ENCODE results near the gene SDF4. TPM values are rescaled to one million over a fixed set of nuclear protein-coding genes. Genes with fewer than 3 reads are reported as not detected.

SDF4 gene, protein sequence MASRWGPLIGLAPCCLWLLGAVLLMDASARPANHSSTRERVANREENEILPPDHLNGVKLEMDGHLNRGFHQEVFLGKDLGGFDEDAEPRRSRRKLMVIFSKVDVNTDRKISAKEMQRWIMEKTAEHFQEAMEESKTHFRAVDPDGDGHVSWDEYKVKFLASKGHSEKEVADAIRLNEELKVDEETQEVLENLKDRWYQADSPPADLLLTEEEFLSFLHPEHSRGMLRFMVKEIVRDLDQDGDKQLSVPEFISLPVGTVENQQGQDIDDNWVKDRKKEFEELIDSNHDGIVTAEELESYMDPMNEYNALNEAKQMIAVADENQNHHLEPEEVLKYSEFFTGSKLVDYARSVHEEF
- total RNA-seq (2022; extraction: Qiagen RNA extraction): 113 to 131 TPM (median 122 TPM) in 5 replicates

DNA sequence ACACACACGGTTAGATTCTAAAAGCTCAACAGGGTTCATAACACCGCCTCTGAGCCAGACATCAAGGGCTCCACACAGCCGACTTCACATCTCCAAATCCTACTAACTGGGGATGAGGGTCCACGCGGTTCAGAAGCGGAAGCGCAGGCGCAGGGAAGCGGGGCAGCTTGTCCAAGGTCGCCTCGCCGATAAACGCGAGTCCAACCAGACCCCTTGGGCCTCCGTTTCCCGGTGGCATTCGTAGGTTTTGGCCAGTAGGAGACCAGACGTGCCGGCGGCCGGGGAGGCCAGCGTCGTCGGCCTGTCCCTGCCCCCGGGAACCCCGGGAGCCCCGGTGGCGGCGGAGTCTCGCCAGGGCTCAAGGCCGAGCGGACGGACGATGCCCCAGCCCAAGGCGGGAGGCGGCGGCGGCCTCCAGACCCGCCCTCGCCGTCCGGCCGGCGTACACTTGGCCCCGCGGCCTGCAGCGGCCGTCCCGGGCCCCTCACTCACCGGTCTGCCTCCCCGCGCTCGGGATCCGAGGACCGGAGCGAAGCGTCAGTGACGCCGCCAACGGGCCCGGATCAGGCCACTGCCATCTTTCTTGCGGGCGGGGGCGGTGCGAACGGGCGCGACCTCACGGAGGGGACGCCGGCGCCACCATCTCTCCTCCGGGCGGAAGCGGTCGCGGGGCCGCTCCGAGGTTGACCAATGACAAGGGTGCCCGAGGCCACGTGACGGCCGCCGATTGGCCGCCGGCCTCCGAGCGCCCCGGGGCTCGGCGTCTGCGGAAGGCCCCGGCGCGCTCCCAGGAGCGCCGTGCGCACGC, at the start of gene SDF4:
TSS of gene SDF4 (minus strand) at position 602 of the 808 bp plus-strand sequence. CDS start 3,229 bp downstream, outside the sequence.

DNA sequence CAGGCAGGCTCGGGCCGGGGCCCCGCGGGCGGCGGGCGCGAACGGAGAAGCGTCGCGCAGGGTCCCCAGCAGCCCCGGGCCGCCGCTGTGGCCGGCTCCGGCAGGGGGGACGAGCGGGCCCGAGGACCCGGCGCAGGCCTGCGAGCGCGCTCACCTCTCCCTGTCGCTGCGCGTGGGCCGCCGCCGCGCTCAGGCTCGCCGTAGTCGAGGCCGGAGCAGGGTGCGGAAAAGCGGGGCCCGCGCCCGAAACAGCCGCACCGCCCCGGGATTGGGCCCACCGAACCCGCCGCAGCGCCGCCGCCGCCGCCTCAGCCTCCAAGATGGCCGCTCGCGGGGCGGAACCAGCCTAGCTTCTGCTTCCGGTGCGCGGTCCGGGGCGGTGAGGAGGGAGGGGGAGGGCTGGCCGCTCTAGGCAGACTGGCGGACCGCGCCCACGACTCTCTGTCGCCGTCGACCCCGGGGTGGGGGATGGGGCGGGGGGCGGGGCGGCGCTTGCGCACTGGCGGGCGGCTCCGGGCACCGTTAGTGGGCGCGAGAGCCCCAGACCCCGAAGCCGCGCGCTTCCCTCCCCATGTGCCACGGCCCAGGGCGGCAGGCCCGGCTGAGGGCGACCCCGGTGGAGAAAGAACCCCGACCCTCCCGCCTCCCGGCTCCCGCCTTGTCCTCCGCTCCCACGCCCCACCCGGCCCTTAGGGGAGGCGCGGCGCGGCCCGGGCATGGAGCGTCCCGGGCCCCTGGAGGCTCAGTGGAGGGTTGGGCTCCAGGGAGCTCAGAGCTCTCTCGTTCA, 41.9 kb upstream of the SDF4 start, which contains the start of gene UBE2J2:
TSS of gene UBE2J2 (minus strand) at position 343 of the 787 bp plus-strand sequence. CDS start 5,862 bp downstream, outside the sequence.

DNA sequence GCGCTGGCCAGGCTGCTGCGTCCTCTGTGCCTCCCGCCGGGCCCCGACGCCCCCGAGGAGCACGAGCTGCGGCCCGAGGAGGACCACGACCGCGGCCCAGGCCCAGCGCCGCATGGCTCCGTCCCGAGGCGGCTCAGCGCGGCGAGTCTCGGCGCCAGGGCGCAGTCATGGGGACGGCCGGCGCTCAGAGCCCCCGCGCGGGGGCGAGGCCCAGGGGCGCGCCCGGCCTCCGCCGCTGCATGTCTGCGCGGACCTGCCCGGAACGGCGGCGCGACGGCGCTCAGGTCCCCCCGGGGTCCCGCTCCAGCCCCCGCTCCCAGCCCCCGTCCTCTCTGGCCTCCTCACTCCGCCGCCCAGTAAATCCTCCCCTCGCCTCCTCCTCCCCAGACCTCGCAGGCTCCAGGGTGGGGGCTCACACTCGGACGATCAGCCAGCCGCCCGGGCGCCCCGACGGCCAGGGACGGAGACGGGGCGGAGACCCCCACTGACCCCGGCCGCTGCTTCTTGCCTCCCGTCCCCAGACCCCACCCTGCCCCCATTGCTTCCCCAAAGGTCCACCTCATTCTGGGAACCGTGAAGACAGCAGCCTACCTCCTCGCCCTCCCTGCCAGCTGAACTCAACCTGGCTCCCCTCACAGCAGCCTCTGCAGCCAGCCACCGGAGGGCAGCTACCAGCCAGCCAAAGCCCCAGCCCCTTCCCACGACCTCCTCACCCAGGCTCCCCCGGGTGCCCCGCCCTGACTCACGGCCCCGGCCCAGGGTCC, 15.0 kb upstream of the SDF4 start, which contains the start of gene C1QTNF12:
TSS of gene C1QTNF12 (minus strand) at position 146 of the 764 bp plus-strand sequence. CDS start at position 114, 32 bp downstream.

DNA sequence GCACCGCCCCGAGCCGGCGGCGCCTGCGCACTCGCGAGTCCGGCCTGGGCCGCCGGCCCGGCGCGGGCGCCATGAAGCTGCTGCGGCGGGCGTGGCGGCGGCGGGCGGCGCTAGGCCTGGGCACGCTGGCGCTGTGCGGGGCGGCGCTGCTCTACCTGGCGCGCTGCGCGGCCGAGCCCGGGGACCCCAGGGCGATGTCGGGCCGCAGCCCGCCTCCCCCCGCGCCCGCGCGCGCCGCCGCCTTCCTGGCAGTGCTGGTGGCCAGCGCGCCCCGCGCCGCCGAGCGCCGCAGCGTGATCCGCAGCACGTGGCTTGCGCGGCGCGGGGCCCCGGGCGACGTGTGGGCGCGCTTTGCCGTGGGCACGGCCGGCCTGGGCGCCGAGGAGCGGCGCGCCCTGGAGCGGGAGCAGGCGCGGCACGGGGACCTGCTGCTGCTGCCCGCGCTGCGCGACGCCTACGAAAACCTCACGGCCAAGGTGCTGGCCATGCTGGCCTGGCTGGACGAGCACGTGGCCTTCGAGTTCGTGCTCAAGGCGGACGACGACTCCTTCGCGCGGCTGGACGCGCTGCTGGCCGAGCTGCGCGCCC, 501 bp upstream of the SDF4 start, which contains the start of gene B3GALT6:
TSS of gene B3GALT6 (plus strand) at position 30 of the 588 bp plus-strand sequence. CDS start at position 72, 42 bp downstream.

DNA sequence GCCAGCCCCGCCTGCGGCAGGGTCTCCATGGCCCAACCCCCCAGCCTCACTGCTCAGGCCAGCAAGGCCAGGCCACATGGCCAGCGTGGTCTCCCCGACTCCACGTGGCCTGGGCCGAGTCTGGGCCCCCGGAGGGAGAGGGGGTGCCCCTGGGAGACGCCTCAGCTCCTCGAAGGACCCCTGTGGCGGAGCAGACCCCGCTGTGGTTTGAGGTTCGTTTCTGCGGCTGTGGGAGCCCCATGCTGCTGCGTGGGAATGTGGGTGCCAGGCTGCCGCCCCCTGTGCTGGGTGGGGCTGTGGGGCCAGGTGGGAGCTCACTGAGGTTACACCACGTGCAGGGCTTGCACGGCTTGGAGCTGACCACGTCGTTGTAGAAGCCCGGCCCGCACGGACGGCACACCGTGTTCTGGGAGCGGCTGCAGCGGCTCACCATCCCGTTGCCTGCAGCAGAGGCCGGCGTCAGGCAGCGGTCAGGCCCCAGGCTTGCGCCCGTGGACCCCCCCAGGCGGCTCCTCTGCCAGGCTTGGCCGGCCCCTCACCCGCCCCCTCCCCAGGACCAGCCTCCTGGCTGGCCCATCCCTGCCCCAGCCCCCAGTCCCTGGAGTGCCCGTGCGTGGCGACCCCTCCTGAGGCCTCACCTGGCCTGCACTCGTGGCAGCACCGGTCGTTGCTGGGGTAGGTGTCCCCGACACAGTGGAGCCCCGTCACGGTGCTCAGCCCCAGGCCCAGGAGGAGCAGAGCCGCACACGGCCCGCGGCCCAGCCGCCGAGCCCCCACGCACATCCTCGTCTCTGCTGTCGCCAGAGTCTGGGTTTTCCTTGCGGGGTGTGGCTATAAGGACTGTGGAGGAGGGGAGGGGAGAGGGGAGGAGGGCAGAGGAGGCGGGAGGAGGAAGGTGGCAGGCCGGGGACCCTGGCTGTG, 18.2 kb downstream of the SDF4 start, which contains the start of gene TNFRSF4:
TSS of gene TNFRSF4 (minus strand) at position 809 of the 921 bp plus-strand sequence. CDS start at position 783, 26 bp downstream.

DNA sequence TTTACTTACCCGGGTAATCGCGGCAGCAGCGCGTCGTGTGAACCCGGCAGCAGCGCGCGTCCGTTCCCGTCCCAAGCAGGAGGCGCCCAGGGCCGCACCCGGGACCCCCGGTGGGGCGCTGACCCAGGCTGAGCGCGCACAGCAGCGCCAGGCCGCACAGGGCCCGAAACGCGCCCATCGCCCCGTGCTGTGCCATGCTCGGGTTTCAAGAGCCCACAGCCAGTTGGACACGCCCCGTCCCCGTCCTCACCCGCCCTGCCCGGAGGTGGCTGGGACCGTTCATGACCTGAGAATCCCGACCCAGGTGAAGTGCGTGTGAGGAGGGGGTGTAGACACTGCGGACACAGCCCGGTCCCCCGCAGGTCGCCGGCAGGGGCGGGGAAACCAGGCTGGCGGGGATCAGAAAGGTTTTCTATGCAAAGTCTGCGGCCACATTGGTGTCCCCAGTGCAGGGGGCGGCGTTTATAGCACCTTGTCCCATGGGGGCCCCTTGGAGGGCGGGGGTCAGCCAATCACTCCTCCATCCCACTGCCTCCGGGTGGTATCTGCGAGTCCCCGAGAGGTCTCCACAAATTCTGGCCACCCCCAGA, 25.3 kb downstream of the SDF4 start, which contains the start of gene TNFRSF18:
TSS of gene TNFRSF18 (minus strand) at position 217 of the 590 bp plus-strand sequence. CDS start at position 196, 21 bp downstream.

DNA sequence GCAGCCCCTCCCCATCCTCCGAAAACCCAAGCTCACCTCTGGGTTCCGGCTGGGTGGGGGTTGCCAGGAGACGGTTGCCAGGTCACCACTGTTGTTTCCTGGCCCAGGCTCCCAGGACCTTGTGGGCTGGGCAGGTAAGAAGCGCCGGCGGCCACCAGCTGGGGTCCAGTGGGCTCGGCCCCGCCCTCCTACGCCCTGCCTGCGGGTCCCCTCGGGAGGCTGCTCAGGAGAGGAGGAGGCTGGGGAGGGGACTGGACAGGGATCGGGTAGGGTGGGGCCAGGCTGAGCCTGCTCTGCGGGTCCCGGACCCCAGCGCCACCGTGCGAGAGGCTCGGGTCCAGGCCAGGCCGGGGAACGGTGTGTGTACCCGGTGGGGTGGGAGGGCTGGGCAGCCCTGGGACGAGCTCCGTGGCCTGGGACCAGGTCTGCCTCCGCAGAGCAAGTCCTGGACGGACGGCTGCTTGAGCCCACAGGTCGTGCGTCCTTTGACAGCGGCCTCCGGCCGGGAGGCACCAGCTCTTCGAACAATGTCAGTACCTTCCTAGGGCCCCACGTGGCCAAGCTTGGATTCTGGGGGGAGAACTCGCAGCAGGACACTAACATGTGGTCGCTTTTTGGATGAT, 57.9 kb downstream of the SDF4 start, which contains the start of gene TTLL10:
TSS of gene TTLL10 (plus strand) at position 88 of the 623 bp plus-strand sequence. CDS start 5,336 bp downstream, outside the sequence.

Other genes with a start within 250 kb of the SDF4 start
- 0.10 to 0.18 TPM (median 0.14 TPM) in 5 replicates for gene PERM1, start 249.9 kb downstream of the SDF4 start, total RNA-seq (2022; extraction: Qiagen RNA extraction)
- gene HES4, start 231.9 kb downstream of the SDF4 start, total RNA-seq (2022; extraction: Qiagen RNA extraction): 15.6 to 64.4 TPM (median 55.7 TPM) in 5 replicates
- 12.6 to 22.7 TPM (median 20.9 TPM) in 5 replicates for gene ISG15, start 218.5 kb downstream of the SDF4 start, total RNA-seq (2022; extraction: Qiagen RNA extraction)
- gene AGRN, start 211.9 kb downstream of the SDF4 start, total RNA-seq (2022; extraction: Qiagen RNA extraction): 89.0 to 113 TPM (median 105 TPM) in 5 replicates
- 0.14 to 0.47 TPM (median 0.30 TPM) in 5 replicates for gene RNF223, start 157.7 kb downstream of the SDF4 start, total RNA-seq (2022; extraction: Qiagen RNA extraction)
- gene C1orf159, start 115.9 kb downstream of the SDF4 start, total RNA-seq (2022; extraction: Qiagen RNA extraction): 9.2 to 14.7 TPM (median 13.6 TPM) in 5 replicates
- gene TTLL10, start 58.1 kb downstream of the SDF4 start, total RNA-seq (2022; extraction: Qiagen RNA extraction): not detected in 5 replicates
- gene TNFRSF18, start 25.4 kb downstream of the SDF4 start, total RNA-seq (2022; extraction: Qiagen RNA extraction): 0.17 to 0.42 TPM in 2 of 5 replicates, not detected in the others
- 0.09 to 0.34 TPM (median 0.25 TPM) in 3 of 5 replicates, not detected in the others for gene TNFRSF4, start 17.8 kb downstream of the SDF4 start, total RNA-seq (2022; extraction: Qiagen RNA extraction)
- 11.3 to 19.2 TPM (median 17.6 TPM) in 5 replicates for gene B3GALT6, start 236 bp upstream of the SDF4 start, total RNA-seq (2022; extraction: Qiagen RNA extraction)
- 0.97 to 2.3 TPM (median 1.3 TPM) in 5 replicates for gene C1QTNF12, start 14.7 kb upstream of the SDF4 start, total RNA-seq (2022; extraction: Qiagen RNA extraction)
- 36.7 to 49.8 TPM (median 47.1 TPM) in 5 replicates for gene UBE2J2, start 41.9 kb upstream of the SDF4 start, total RNA-seq (2022; extraction: Qiagen RNA extraction)
- 0.76 to 1.3 TPM (median 0.84 TPM) in 5 replicates for gene SCNN1D, start 48.4 kb upstream of the SDF4 start, total RNA-seq (2022; extraction: Qiagen RNA extraction)
- gene ACAP3, start 75.9 kb upstream of the SDF4 start, total RNA-seq (2022; extraction: Qiagen RNA extraction): 12.0 to 17.3 TPM (median 13.6 TPM) in 5 replicates
- gene PUSL1, start 76.6 kb upstream of the SDF4 start, total RNA-seq (2022; extraction: Qiagen RNA extraction): 14.3 to 24.7 TPM (median 22.7 TPM) in 5 replicates
- 53.7 to 59.5 TPM (median 54.7 TPM) in 5 replicates for gene INTS11, start 92.7 kb upstream of the SDF4 start, total RNA-seq (2022; extraction: Qiagen RNA extraction)
- gene CPTP, start 92.8 kb upstream of the SDF4 start, total RNA-seq (2022; extraction: Qiagen RNA extraction): 17.2 to 23.3 TPM (median 21.9 TPM) in 5 replicates
- 0.07 to 0.24 TPM (median 0.20 TPM) in 5 replicates for gene TAS1R3, start 99.3 kb upstream of the SDF4 start, total RNA-seq (2022; extraction: Qiagen RNA extraction)
- 50.0 to 68.0 TPM (median 63.0 TPM) in 5 replicates for gene DVL1, start 117.4 kb upstream of the SDF4 start, total RNA-seq (2022; extraction: Qiagen RNA extraction)
- 0.12 to 0.25 TPM (median 0.16 TPM) in 5 replicates for gene MXRA8, start 126.6 kb upstream of the SDF4 start, total RNA-seq (2022; extraction: Qiagen RNA extraction)
- gene AURKAIP1, start 143.2 kb upstream of the SDF4 start, total RNA-seq (2022; extraction: Qiagen RNA extraction): 95.4 to 183 TPM (median 168 TPM) in 5 replicates
- 42.3 to 54.3 TPM (median 50.5 TPM) in 5 replicates for gene CCNL2, start 167.3 kb upstream of the SDF4 start, total RNA-seq (2022; extraction: Qiagen RNA extraction)
- gene MRPL20, start 175.3 kb upstream of the SDF4 start, total RNA-seq (2022; extraction: Qiagen RNA extraction): 128 to 154 TPM (median 130 TPM) in 5 replicates
- gene ANKRD65, start 189.3 kb upstream of the SDF4 start, total RNA-seq (2022; extraction: Qiagen RNA extraction): 0.06 to 0.14 TPM (median 0.14 TPM) in 3 of 5 replicates, not detected in the others
- gene VWA1, start 203.7 kb upstream of the SDF4 start, total RNA-seq (2022; extraction: Qiagen RNA extraction): 4.1 to 15.8 TPM (median 12.9 TPM) in 5 replicates
- gene ATAD3C, start 217.7 kb upstream of the SDF4 start, total RNA-seq (2022; extraction: Qiagen RNA extraction): not detected in 5 replicates
- 1.3 to 3.2 TPM (median 2.9 TPM) in 5 replicates for gene ATAD3B, start 239.8 kb upstream of the SDF4 start, total RNA-seq (2022; extraction: Qiagen RNA extraction)